Activated CD8-positive, alpha-beta memory T cell treated with anti-CD3 and anti-CD28 coated beads, Interleukin-2, amount 50 U/mL, for 48 hours (primary cell): Measurements from ENCODE around the gene MGRN1.

Experiments
- DNase-seq: peaks from one replicate; pipeline ENCODE4 v3.0.0-alpha.2; 2020

The MGRN1 gene

GRCh38 chr16:4625560-4626159 lies 1.0 kb downstream of the MGRN1 start:
- no peak for DNase-seq

- no peak for DNase-seq
Measured at GRCh38 chr16:4626396-4626795, 1.8 kb downstream of the MGRN1 start.

GRCh38 chr16:4628283-4628682 lies 3.7 kb downstream of the MGRN1 start:
- DNase-seq = no peak

GRCh38 chr16:4631444-4631843 lies 6.8 kb downstream of the MGRN1 start:
- no peak for DNase-seq

- no peak for DNase-seq
Measured at GRCh38 chr16:4633910-4634635, 9.4 kb downstream of the MGRN1 start.

- no peak for DNase-seq
Measured at GRCh38 chr16:4634768-4635167, 10.1 kb downstream of the MGRN1 start.

GRCh38 chr16:4636196-4636595 lies 11.6 kb downstream of the MGRN1 start:
- no peak for DNase-seq

- no peak for DNase-seq
Measured at GRCh38 chr16:4637501-4638166, 13.0 kb downstream of the MGRN1 start.

- no peak for DNase-seq
Measured at GRCh38 chr16:4639899-4640509, 15.4 kb downstream of the MGRN1 start.

GRCh38 chr16:4640572-4641305 lies 16.1 kb downstream of the MGRN1 start:
- DNase-seq = no peak

GRCh38 chr16:4641306-4641687 lies 16.7 kb downstream of the MGRN1 start:
- no peak for DNase-seq

GRCh38 chr16:4641895-4642294 lies 17.3 kb downstream of the MGRN1 start:
- DNase-seq = no peak

GRCh38 chr16:4646773-4647643 lies 22.4 kb downstream of the MGRN1 start:
- no peak for DNase-seq

GRCh38 chr16:4647644-4647980 lies 23.0 kb downstream of the MGRN1 start:
- no peak for DNase-seq

- DNase-seq = no peak
Measured at GRCh38 chr16:4648917-4649316, 24.3 kb downstream of the MGRN1 start.

- no peak for DNase-seq
Measured at GRCh38 chr16:4649744-4650442, 25.3 kb downstream of the MGRN1 start.

- peak; percentile 93 for DNase-seq
Measured at GRCh38 chr16:4650443-4651074, 25.9 kb downstream of the MGRN1 start.

GRCh38 chr16:4651827-4652226 lies 27.2 kb downstream of the MGRN1 start:
- DNase-seq = no peak

- no peak for DNase-seq
Measured at GRCh38 chr16:4652561-4652960, 27.9 kb downstream of the MGRN1 start.

- DNase-seq = no peak
Measured at GRCh38 chr16:4654011-4654963, 29.7 kb downstream of the MGRN1 start.
